ENCODE data around the gene OR5H1. TPM values are rescaled to one million over a fixed set of nuclear protein-coding genes. Genes with fewer than 3 reads are reported as not detected.
"Not testable (repeated sequence)": the region's sequence is repeated elsewhere in the genome, so short reads cannot be mapped to it uniquely, and the experiment has no call there.

The OR5H1 gene
- total and polyA plus RNA-seq, 9 donors = 0.01 to 0.05 TPM; not detected in 7

DNA sequence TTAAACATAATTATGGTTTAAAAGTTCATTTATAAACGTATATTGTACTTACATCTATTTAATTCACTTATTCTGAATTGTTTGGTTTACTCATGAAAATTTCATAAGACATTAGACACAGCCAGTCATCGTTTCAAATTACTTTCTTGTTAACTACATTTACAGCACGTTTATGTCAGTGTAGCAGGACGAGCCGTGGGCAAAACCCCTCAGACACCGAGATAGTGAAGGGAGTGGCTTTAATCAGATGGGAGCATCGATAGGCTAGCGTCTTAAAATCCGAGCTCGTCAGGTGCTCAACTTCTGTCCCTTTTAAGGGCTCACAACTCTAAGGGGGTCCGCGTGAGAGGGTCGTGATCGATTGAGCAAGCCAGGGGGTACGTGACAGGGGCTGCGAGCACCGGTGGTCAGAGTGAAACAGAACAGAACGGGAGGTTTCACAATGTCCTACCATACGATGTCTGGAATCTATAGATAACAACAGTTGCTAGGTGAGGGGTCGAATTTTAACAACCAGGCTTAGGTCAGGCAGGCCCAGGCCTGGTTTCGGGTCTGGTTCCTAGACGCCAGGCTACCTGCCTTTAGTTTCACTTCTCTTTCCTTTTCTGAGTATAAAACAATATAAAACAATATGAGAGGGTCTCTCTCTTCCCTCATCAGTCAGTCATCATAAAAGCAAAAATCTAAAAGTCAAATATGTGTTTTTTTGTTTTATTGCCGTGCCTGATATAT lies 7.5 kb downstream of the OR5H1 start:
- not testable (repeated sequence) for H3K9me3 ChIP-seq (replicated peaks; ENCODE audit: control insufficient read depth, low read depth, low read length); H3K27ac ChIP-seq (ENCODE audit: low read length); H3K27me3 ChIP-seq (ENCODE audit: control insufficient read depth, insufficient read depth, low read length); H3K36me3 ChIP-seq (ENCODE audit: control insufficient read depth, insufficient read depth, low read length); DNase-seq; H3K4me1 ChIP-seq (ENCODE audit: control insufficient read depth, insufficient read depth, low read length); H3K4me3 ChIP-seq (ENCODE audit: low read length)
- 89% methylated on average over 8 of the region's 23 CpGs for WGBS (ENCODE audit: insufficient coverage)

DNA sequence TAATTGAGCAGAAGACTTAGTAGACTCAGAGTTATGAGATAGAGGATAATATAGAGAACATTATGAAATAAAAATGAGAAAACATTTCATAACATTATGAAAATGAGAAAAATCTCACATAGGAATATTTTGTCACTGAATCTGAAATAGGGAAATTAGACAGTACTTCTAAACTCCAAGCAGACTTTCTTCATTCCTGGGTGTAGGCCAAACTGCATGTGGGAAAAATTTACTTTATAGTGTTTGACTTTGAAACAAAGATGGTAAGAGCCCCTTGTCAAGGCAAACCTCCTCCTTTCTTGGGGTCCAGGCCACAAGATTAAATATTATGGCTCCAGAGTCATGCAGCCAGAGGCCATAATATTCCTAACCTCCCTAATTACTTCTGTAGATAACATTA lies 10.0 kb downstream of the OR5H1 start:
- DNase-seq = no peak
- Histone ChIP-seq H3K9me3 (replicated peaks; ENCODE audit: control insufficient read depth, low read depth, low read length) (no peaks in the 10 kb centered on the region), H3K27ac (ENCODE audit: low read length) (no peak overlapping the region), H3K4me3 (ENCODE audit: low read length) (no peak overlapping the region), H3K27me3 (ENCODE audit: control insufficient read depth, insufficient read depth, low read length) (no peaks in the 10 kb centered on the region), H3K4me1 (ENCODE audit: control insufficient read depth, insufficient read depth, low read length) (no peaks in the 10 kb centered on the region), H3K36me3 (ENCODE audit: control insufficient read depth, insufficient read depth, low read length) (no peaks in the 10 kb centered on the region)

DNA sequence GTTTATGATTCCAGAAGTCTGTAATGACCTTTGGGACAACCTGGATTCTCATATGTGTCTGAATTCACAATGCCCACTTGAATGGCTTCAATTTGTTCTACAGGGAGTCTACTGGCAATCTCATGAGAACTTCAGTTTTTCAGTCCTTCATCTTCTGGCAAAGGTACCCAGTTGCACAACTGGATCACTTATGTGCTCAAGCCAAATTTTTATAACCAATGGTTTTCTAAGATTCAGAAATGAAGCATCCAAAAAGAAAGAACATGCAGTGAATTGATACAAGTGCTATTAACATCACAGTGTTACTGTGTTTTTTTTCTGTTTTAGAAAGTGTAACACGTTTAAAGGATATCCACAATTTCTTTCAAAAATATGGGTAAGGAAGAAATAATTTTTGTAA lies 16.7 kb downstream of the OR5H1 start, which contains the start of gene OR5H14:
TSS of gene OR5H14 (plus strand) at position 301 of the 400 bp plus-strand sequence. CDS start 1,907 bp downstream, outside the sequence.
- H3K9me3 ChIP-seq (replicated peaks; ENCODE audit: control insufficient read depth, low read depth, low read length) = no peaks in the 10 kb centered on the region
- no CpG with 5 or more reads among the region's 1 CpG for WGBS (ENCODE audit: insufficient coverage)
- no peaks in the 10 kb centered on the region for H3K36me3 ChIP-seq (ENCODE audit: control insufficient read depth, insufficient read depth, low read length)
- no peaks in the 10 kb centered on the region for H3K4me1 ChIP-seq (ENCODE audit: control insufficient read depth, insufficient read depth, low read length)
- H3K27me3 ChIP-seq (ENCODE audit: control insufficient read depth, insufficient read depth, low read length) = no peaks in the 10 kb centered on the region
- no peak for DNase-seq
- no peak within 1 kb of the TSS for H3K4me3 ChIP-seq (ENCODE audit: low read length)
- H3K27ac ChIP-seq (ENCODE audit: low read length) = no peak within 1 kb of the TSS

DNA sequence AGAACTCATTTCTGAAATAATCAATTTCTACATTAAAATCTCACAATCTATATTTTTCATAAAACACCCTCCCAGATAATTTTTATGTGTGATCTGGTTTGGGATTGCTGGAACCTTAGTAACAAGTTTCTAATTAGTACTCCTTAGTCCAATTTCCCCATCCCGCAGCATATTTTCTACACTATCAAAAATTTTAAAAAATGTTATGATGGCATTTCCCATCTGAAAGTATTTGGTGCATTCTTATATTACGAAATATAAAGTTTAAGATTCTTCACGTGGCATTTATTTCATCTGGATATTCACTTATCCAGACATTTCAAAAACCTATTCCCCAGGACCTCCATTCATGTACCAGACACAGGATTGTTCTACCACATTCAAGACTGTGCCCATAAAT lies 18.2 kb downstream of the OR5H1 start:
- no peaks in the 10 kb centered on the region for H3K36me3 ChIP-seq (ENCODE audit: control insufficient read depth, insufficient read depth, low read length)
- DNase-seq = no peak
- no peaks in the 10 kb centered on the region for H3K9me3 ChIP-seq (replicated peaks; ENCODE audit: control insufficient read depth, low read depth, low read length)
- H3K27ac ChIP-seq (ENCODE audit: low read length) = no peak overlapping the region
- H3K4me1 ChIP-seq (ENCODE audit: control insufficient read depth, insufficient read depth, low read length) = no peaks in the 10 kb centered on the region
- H3K27me3 ChIP-seq (ENCODE audit: control insufficient read depth, insufficient read depth, low read length) = no peaks in the 10 kb centered on the region
- no peak overlapping the region for H3K4me3 ChIP-seq (ENCODE audit: low read length)
- WGBS (ENCODE audit: insufficient coverage) = no CpG with 5 or more reads among the region's 3 CpGs

DNA sequence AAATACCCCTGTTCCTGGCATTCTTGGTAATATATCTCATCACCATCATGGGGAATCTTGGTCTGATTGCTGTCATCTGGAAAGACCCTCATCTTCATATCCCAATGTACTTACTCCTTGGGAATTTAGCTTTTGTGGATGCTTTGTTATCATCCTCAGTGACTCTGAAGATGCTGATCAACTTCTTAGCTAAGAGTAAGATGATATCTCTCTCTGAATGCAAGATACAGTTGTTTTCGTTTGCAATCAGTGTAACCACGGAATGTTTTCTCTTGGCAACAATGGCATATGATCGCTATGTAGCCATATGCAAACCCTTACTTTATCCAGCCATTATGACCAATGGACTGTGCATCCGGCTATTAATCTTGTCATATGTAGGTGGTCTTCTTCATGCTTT lies 18.9 kb downstream of the OR5H1 start:
- H3K4me3 ChIP-seq (ENCODE audit: low read length); H3K4me1 ChIP-seq (ENCODE audit: control insufficient read depth, insufficient read depth, low read length); H3K36me3 ChIP-seq (ENCODE audit: control insufficient read depth, insufficient read depth, low read length); DNase-seq; H3K27me3 ChIP-seq (ENCODE audit: control insufficient read depth, insufficient read depth, low read length); H3K9me3 ChIP-seq (replicated peaks; ENCODE audit: control insufficient read depth, low read depth, low read length); H3K27ac ChIP-seq (ENCODE audit: low read length): not testable (repeated sequence)
- WGBS (ENCODE audit: insufficient coverage) = 83% methylated on average over 1 of the region's 4 CpGs

DNA sequence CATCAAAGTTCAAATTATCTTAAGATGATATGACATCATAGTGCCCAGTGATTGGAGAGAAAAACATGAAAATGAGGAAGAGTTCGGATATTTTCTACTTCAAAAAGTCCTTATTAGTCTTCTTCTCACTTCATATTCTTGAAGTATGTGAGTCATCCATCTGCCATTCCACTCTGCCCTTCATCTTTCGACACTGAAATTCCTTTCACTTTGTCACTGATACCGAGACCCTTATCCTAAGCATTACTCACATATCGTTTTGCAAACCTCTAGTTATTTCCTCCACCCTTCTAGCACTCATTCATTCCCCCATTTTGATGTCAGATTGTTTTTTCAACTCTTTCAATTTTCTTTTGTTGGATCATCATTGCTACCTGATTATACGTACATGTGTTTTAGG lies 20.7 kb downstream of the OR5H1 start:
- Histone ChIP-seq H3K36me3 (ENCODE audit: control insufficient read depth, insufficient read depth, low read length) (no peaks in the 10 kb centered on the region), H3K9me3 (replicated peaks; ENCODE audit: control insufficient read depth, low read depth, low read length) (no peaks in the 10 kb centered on the region), H3K4me1 (ENCODE audit: control insufficient read depth, insufficient read depth, low read length) (no peaks in the 10 kb centered on the region), H3K27ac (ENCODE audit: low read length) (no peak overlapping the region), H3K27me3 (ENCODE audit: control insufficient read depth, insufficient read depth, low read length) (no peaks in the 10 kb centered on the region), H3K4me3 (ENCODE audit: low read length) (no peak overlapping the region)
- WGBS (ENCODE audit: insufficient coverage) = 83% methylated on average over 2 of the region's 5 CpGs
- no peak for DNase-seq

DNA sequence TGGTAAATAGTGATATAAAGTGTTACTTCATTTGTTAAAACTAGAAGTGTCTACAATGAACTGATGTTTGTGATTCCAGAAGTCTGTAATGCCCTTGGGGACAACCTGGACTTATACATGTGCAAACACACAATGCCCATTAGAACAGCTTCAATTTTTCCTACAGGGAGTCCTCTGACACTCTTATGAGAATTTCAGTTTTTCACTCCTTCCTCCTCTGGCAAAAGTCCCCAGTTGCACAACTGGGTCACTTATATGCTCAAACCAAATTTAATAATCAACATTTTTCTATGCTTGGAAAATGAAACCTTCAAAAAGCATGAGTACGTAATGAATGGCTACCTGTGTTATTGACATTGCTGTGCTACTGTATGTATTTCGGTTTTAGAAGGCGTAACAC lies 35.9 kb downstream of the OR5H1 start, which contains the start of gene OR5H15:
TSS of gene OR5H15 (plus strand) at position 301 of the 400 bp plus-strand sequence. CDS start 2,004 bp downstream, outside the sequence.
- H3K27me3 ChIP-seq (ENCODE audit: control insufficient read depth, insufficient read depth, low read length) = no peaks in the 10 kb centered on the region
- H3K27ac ChIP-seq (ENCODE audit: low read length) = no peak within 1 kb of the TSS
- H3K4me1 ChIP-seq (ENCODE audit: control insufficient read depth, insufficient read depth, low read length) = no peaks in the 10 kb centered on the region
- no peak for DNase-seq
- no peaks in the 10 kb centered on the region for H3K9me3 ChIP-seq (replicated peaks; ENCODE audit: control insufficient read depth, low read depth, low read length)
- no peak within 1 kb of the TSS for H3K4me3 ChIP-seq (ENCODE audit: low read length)
- WGBS (ENCODE audit: insufficient coverage) = no CpG with 5 or more reads among the region's 3 CpGs
- no peaks in the 10 kb centered on the region for H3K36me3 ChIP-seq (ENCODE audit: control insufficient read depth, insufficient read depth, low read length)

DNA sequence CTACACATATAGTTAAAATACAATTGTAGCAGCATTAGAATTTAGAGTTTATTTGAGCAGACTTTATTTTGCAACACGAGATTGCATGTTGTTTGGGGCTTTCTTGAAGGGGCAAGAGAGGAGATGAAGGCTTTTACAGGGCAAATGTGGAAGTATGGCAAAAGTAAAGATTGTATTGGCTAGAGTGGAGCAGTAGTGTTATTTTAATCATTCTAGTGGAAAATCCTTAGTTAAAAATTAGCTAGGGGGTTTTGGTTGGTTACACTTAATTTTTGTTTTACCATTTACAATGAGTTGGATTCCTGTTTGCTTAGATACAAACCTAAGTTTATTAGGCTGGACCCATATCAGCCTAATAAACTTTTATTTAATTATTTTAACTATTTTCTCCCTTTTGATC lies 40.5 kb downstream of the OR5H1 start:
- Histone ChIP-seq H3K27me3 (ENCODE audit: control insufficient read depth, insufficient read depth, low read length) (no peaks in the 10 kb centered on the region), H3K36me3 (ENCODE audit: control insufficient read depth, insufficient read depth, low read length) (no peaks in the 10 kb centered on the region), H3K4me1 (ENCODE audit: control insufficient read depth, insufficient read depth, low read length) (no peaks in the 10 kb centered on the region), H3K27ac (ENCODE audit: low read length) (no peak overlapping the region), H3K4me3 (ENCODE audit: low read length) (no peak overlapping the region), H3K9me3 (replicated peaks; ENCODE audit: control insufficient read depth, low read depth, low read length) (no peaks in the 10 kb centered on the region)
- WGBS (ENCODE audit: insufficient coverage) = 86% methylated on average over 1 of the region's 1 CpG
- no peak for DNase-seq

DNA sequence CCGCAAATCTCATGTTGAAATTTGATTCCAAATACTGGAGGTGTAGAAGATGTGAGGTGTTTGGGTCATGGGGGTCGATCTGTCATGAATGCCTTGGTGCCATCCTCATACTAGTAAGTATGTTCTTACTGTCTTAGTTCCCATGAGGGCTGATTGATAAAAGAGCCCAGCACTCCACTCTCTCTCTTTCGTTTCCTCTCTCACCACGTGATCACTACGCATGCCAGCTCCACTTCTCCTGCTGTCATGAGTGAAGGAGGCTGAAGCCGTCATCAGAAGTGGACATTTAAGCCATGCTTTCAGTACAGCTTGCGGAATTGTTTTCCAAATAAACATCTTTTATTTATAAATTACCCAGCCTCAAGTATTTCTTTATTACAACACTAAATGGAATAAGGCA lies 42.1 kb downstream of the OR5H1 start:
- WGBS (ENCODE audit: insufficient coverage) = 86% methylated on average over 3 of the region's 7 CpGs
- H3K4me1 ChIP-seq (ENCODE audit: control insufficient read depth, insufficient read depth, low read length) = no peaks in the 10 kb centered on the region
- H3K36me3 ChIP-seq (ENCODE audit: control insufficient read depth, insufficient read depth, low read length) = no peaks in the 10 kb centered on the region
- H3K9me3 ChIP-seq (replicated peaks; ENCODE audit: control insufficient read depth, low read depth, low read length) = no peaks in the 10 kb centered on the region
- no peaks in the 10 kb centered on the region for H3K27me3 ChIP-seq (ENCODE audit: control insufficient read depth, insufficient read depth, low read length)
- DNase-seq = no peak
- no peak overlapping the region for H3K4me3 ChIP-seq (ENCODE audit: low read length)
- no peak overlapping the region for H3K27ac ChIP-seq (ENCODE audit: low read length)

DNA sequence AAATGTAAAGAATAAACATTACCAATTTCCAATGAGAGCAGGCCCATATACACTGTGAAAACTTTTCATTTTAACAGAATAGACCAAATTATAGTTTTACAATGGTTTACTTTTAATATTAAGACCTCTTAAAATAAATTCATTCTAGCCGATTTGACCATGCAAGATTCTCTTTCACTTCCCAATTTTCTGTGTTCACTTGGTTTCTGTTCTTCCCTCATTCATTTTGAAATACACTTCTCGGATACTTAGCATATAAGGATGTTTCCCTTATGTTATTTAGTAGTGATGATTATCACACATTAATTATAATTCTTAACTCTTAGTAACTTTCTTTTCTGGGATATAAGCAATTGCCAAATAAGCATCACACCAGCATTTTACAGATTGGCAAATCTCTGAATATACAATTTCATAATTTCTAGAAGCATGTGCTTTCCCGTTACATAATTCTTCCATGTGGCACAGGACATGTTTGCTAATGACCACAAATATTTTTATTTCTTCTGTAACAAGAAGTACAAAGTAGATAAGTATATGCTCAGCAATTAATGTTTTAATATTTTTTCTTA lies 49.9 kb downstream of the OR5H1 start:
- DNase-seq = no peak
- Histone ChIP-seq H3K27ac (ENCODE audit: low read length) (no peak overlapping the region), H3K27me3 (ENCODE audit: control insufficient read depth, insufficient read depth, low read length) (no peaks in the 10 kb centered on the region), H3K4me1 (ENCODE audit: control insufficient read depth, insufficient read depth, low read length) (no peaks in the 10 kb centered on the region), H3K9me3 (replicated peaks; ENCODE audit: control insufficient read depth, low read depth, low read length) (no peaks in the 10 kb centered on the region), H3K4me3 (ENCODE audit: low read length) (no peak overlapping the region), H3K36me3 (ENCODE audit: control insufficient read depth, insufficient read depth, low read length) (no peaks in the 10 kb centered on the region)
- WGBS (ENCODE audit: insufficient coverage) = no CpG with 5 or more reads among the region's 3 CpGs
